IMR-90 (cell line): ENCODE measurements around the gene ANKRD10. TPM values are rescaled to one million over a fixed set of nuclear protein-coding genes. Genes with fewer than 3 reads are reported as not detected.

Experiments used
- ATAC-seq: fragments of 200-7000 bp; cut with Tn5 transposase; 2 replicates; pipeline ENCODE4 v1.9.1; 2020; ENCODE audit warnings: low read depth, mild to moderate bottlenecking, moderate library complexity
- BruUV-seq: library from RNA; stranded (reverse); fragments of 400-500 nt; replicated peaks from 2 replicates; lab custom pipeline; 2021; lab: Mats Ljungman, UMichigan
- CTCF ChIA-PET: fragments of 300-600 bp; formaldehyde crosslinking; extraction: SDS; loops from one replicate; lab custom pipeline; 2021; ENCODE audit warnings: antibody characterized with exemption; lab: Yijun Ruan, JAX
- POLR2A ChIA-PET: fragments of 300-600 bp; sonication (Branson Sonifier 250); formaldehyde crosslinking; loops from one replicate; lab custom pipeline; 2022; ENCODE audit warnings: antibody characterized with exemption; ENCODE audit not compliant: unreplicated experiment; lab: Charles Lee
- DNase-seq: peaks from one replicate; pipeline ENCODE4 v3.0.0; 2013
- H2AFZ ChIP-seq: replicated peaks from 2 replicates; pipeline ENCODE3; 2013; ENCODE audit warnings: low read length, mild to moderate bottlenecking; ENCODE audit not compliant: poor library complexity
- H2AK5ac ChIP-seq: 2 replicates; pipeline ENCODE4 v1.6.1; 2013; ENCODE audit warnings: low read depth, low read length, inconsistent platforms
- H2AK9ac ChIP-seq: replicated peaks from 2 replicates; pipeline ENCODE3; 2013; ENCODE audit warnings: mild to moderate bottlenecking, low read depth, low read length, moderate library complexity; ENCODE audit not compliant: poor library complexity
- H2BK120ac ChIP-seq: 2 replicates; pipeline ENCODE4 v1.6.1; 2013; ENCODE audit warnings: low read depth, low read length, inconsistent platforms
- H2BK15ac ChIP-seq: 3 replicates; pipeline ENCODE4 v1.6.1; 2013; ENCODE audit warnings: low read depth, low read length, inconsistent platforms
- H2BK20ac ChIP-seq: 2 replicates; pipeline ENCODE4 v1.6.1; 2013; ENCODE audit warnings: low read depth, mild to moderate bottlenecking, inconsistent platforms, low read length, moderate library complexity
- H2BK5ac ChIP-seq: 2 replicates; pipeline ENCODE4 v1.6.1; 2013; ENCODE audit warnings: mild to moderate bottlenecking, low read depth, low read length, inconsistent platforms; ENCODE audit not compliant: poor library complexity, severe bottlenecking
- H3K14ac ChIP-seq: replicated peaks from 2 replicates; pipeline ENCODE4 v1.6.1; 2013; ENCODE audit warnings: low read depth, low read length, inconsistent platforms
- H3K18ac ChIP-seq: 2 replicates; pipeline ENCODE4 v1.6.1; 2013; ENCODE audit warnings: low read depth, low read length, control low read depth
- H3K23ac ChIP-seq: 2 replicates; pipeline ENCODE4 v1.6.1; 2013; ENCODE audit warnings: low read depth, low read length, inconsistent platforms
- H3K27ac ChIP-seq: 2 replicates; pipeline ENCODE4 v1.5.1; 2013; ENCODE audit warnings: mild to moderate bottlenecking, control low read depth, low read length; ENCODE audit not compliant: insufficient read depth
- H3K27me3 ChIP-seq: 2 replicates; pipeline ENCODE4 v1.6.1; 2013; ENCODE audit warnings: low read length; ENCODE audit not compliant: control insufficient read depth, insufficient read depth
- H3K36me3 ChIP-seq: 2 replicates; pipeline ENCODE4 v1.6.1; 2013; ENCODE audit warnings: low read length, mixed read lengths; ENCODE audit not compliant: control insufficient read depth, insufficient read depth
- H3K4ac ChIP-seq: 2 replicates; pipeline ENCODE4 v1.6.1; 2013; ENCODE audit warnings: low read depth, low read length, inconsistent platforms
- H3K4me1 ChIP-seq: 2 replicates; pipeline ENCODE4 v1.6.1; 2013; ENCODE audit warnings: low read length, mixed read lengths; ENCODE audit not compliant: control insufficient read depth, insufficient read depth
- H3K4me2 ChIP-seq: 2 replicates; pipeline ENCODE4 v1.6.1; 2013; ENCODE audit warnings: low read depth, mild to moderate bottlenecking, control low read depth, low read length, moderate library complexity
- H3K4me3 ChIP-seq: 2 replicates; pipeline ENCODE4 v1.5.1; 2013; ENCODE audit warnings: low read depth, mild to moderate bottlenecking, control low read depth, low read length, moderate library complexity; ENCODE audit not compliant: insufficient read depth
- H3K56ac ChIP-seq: 2 replicates; pipeline ENCODE4 v1.6.1; 2013; ENCODE audit warnings: low read length, inconsistent platforms; ENCODE audit not compliant: insufficient read depth; ENCODE audit errors: extremely low read depth
- H3K79me1 ChIP-seq, 2 experiments: 2 replicates each; pipeline ENCODE4 v1.6.1; 2013; ENCODE audit warnings: low read length in 2 of 2, inconsistent platforms in 1 of 2, low read depth in 1 of 2
- H3K9ac ChIP-seq: 2 replicates; pipeline ENCODE4 v1.6.1; 2013; ENCODE audit warnings: low read depth, low read length, control low read depth
- H3K9me1 ChIP-seq: 2 replicates; pipeline ENCODE4 v1.6.1; 2013; ENCODE audit warnings: low read length, inconsistent platforms; ENCODE audit not compliant: insufficient read depth
- H3K9me3 ChIP-seq: 2 replicates; pipeline ENCODE4 v1.6.1; 2013; ENCODE audit warnings: low read length; ENCODE audit not compliant: control insufficient read depth, insufficient read depth
- H4K20me1 ChIP-seq: 2 replicates; pipeline ENCODE4 v1.6.1; 2013; ENCODE audit warnings: low read length, inconsistent platforms; ENCODE audit not compliant: insufficient read depth
- H4K5ac ChIP-seq: 2 replicates; pipeline ENCODE4 v1.6.1; 2013; ENCODE audit warnings: mild to moderate bottlenecking, low read depth, low read length, control low read depth
- H4K8ac ChIP-seq, 2 experiments: 2 replicates each; pipeline ENCODE4 v1.6.1; 2013; ENCODE audit warnings: low read depth in 2 of 2, low read length in 2 of 2, control low read depth in 1 of 2, inconsistent platforms in 1 of 2
- H4K91ac ChIP-seq: 2 replicates; pipeline ENCODE4 v1.6.1; 2013; ENCODE audit warnings: low read depth, low read length, inconsistent platforms; ENCODE audit not compliant: insufficient read depth
- BHLHE40 ChIP-seq: fragments of 150-350 bp; IDR thresholded peaks from 2 replicates; pipeline ENCODE4 v1.6.1; 2016; ENCODE audit warnings: mild to moderate bottlenecking, low read depth, low read length
- CEBPB ChIP-seq: IDR thresholded peaks from 2 replicates; pipeline ENCODE4 v1.6.1; 2012; ENCODE audit warnings: low read depth, low read length, improper control_type of control experiment
- CHD1 ChIP-seq: IDR thresholded peaks from 2 replicates; pipeline ENCODE4 v1.6.1; 2012; ENCODE audit warnings: low read depth, low read length, improper control_type of control experiment
- ELK1 ChIP-seq: fragments of 150-350 bp; IDR thresholded peaks from 2 replicates; pipeline ENCODE4 v1.6.1; 2016; ENCODE audit warnings: low read depth, mild to moderate bottlenecking, low read length, moderate library complexity, borderline replicate concordance
- FOS ChIP-seq: fragments of 150-350 bp; IDR thresholded peaks from 2 replicates; pipeline ENCODE4 v1.6.1; 2016; ENCODE audit warnings: low read depth, low read length
- MAFK ChIP-seq: IDR thresholded peaks from 2 replicates; pipeline ENCODE4 v1.6.1; 2012; ENCODE audit warnings: low read depth, low read length, improper control_type of control experiment
- MAZ ChIP-seq: IDR thresholded peaks from 2 replicates; pipeline ENCODE4 v1.6.1; 2012; ENCODE audit warnings: low read depth, mild to moderate bottlenecking, low read length, improper control_type of control experiment, moderate library complexity, borderline replicate concordance
- MXI1 ChIP-seq: IDR thresholded peaks from 2 replicates; pipeline ENCODE4 v1.6.1; 2012; ENCODE audit warnings: low read depth, mild to moderate bottlenecking, low read length, moderate library complexity, borderline replicate concordance
- NFE2L2 ChIP-seq: fragments of 150-350 bp; IDR thresholded peaks from 2 replicates; pipeline ENCODE4 v1.6.1; 2016; ENCODE audit warnings: low read depth, mild to moderate bottlenecking, low read length
- POLR2A ChIP-seq: IDR thresholded peaks from 2 replicates; pipeline ENCODE4 v1.6.1; 2012; ENCODE audit warnings: mild to moderate bottlenecking, low read depth, low read length
- RAD21 ChIP-seq: IDR thresholded peaks from 2 replicates; pipeline ENCODE4 v1.6.1; 2012; ENCODE audit warnings: low read length, improper control_type of control experiment
- RCOR1 ChIP-seq: IDR thresholded peaks from 2 replicates; pipeline ENCODE4 v1.6.1; 2012; ENCODE audit warnings: mild to moderate bottlenecking, low read length, improper control_type of control experiment; ENCODE audit not compliant: insufficient replicate concordance
- RFX5 ChIP-seq: IDR thresholded peaks from 2 replicates; pipeline ENCODE4 v1.8.0; 2012; ENCODE audit warnings: low read depth, mild to moderate bottlenecking, low read length, moderate library complexity
- SMC3 ChIP-seq: fragments of 150-350 bp; IDR thresholded peaks from 2 replicates; pipeline ENCODE4 v1.6.1; 2016; ENCODE audit warnings: low read depth, mild to moderate bottlenecking, antibody characterized with exemption, low read length, moderate library complexity
- USF2 ChIP-seq: fragments of 150-350 bp; IDR thresholded peaks from 2 replicates; pipeline ENCODE4 v1.6.1; 2017; ENCODE audit warnings: mild to moderate bottlenecking, antibody characterized with exemption, low read length, low read depth
- WGBS, 2 experiments: methylation state at CpG; one replicate each; pipeline versions ENCODE4 v1.1.5 to v1.1.7; 2013; ENCODE audit warnings: missing lambda C conversion rate in 2 of 2; ENCODE audit not compliant: insufficient read length in 1 of 2; ENCODE audit errors: extremely low coverage in 2 of 2; 5-methylcytosine and 5-hydroxymethylcytosine counted together
- dilution Hi-C: fragments of 300-500 bp; cut with HindIII; formaldehyde crosslinking; loops from one replicate; pipeline ENCODE4 v1.14.3; 2018; ENCODE audit warnings: low sequenced_read_pairs; ENCODE audit not compliant: unreplicated experiment
- in situ Hi-C: fragments of 300-500 bp; cut with MboI; formaldehyde crosslinking; loops from 3 replicates; pipeline ENCODE4 v1.14.3; 2019; ENCODE audit warnings: low sequenced_read_pairs, inconsistent platforms, mixed read lengths
- intact Hi-C: fragments of 100-400 bp; cut with micrococcal nuclease; formaldehyde crosslinking; loops from 2 replicates; pipeline ENCODE4 v1.10.0; 2022
- polyA plus RNA-seq, 3 experiments: library from polyadenylated mRNA; depleted of rRNA; stranded (reverse); fragments of >200 nt; gene quantifications; 2 replicates each; pipeline ENCODE4 v1.2.3, GENCODE V29; 2012; ENCODE audit warnings: low replicate concordance in 1 of 3
- total RNA-seq: library from RNA; depleted of rRNA; stranded (reverse); fragments of >200 nt; gene quantifications from 2 replicates; pipeline ENCODE4 v1.2.3, GENCODE V29; 2012
- TF ChIP-seq, protein P1 (sequence below): conservative IDR thresholded peaks from 2 replicates; pipeline ENCODE4 v1.5.1; 2012; ENCODE audit warnings: mild to moderate bottlenecking, low read depth, low read length, improper control_type of control experiment

ANKRD10 gene
- total and polyA plus RNA-seq, 2 of the 4 experiments (the other 2 are of a cell fraction) = 18.3 to 31.1 TPM

DNA sequence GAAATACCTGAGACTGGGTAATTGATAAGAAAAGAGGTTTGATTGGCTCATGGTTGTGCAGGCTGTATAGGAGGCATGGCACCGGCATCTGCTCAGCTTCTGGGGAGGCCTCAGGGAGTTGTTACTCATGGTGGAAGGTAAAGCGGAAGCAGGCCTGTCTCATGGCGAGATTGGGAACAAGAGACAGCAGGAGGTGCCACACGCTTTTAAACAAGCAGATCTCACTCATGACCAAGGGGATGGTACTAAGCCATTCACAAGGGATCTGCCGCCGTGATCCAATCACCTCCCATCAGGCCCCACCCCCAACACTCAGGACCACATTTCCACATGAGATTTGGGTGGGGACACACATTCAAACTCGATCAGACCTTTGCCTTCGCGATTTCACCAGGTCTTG lies 86.2 kb downstream of the ANKRD10 start:
- H2BK20ac ChIP-seq = no peak overlapping the region
- ATAC-seq = no peak
- H3K14ac ChIP-seq = no peak overlapping the region
- H4K20me1 ChIP-seq = no peaks in the 10 kb centered on the region
- no peak overlapping the region for H2AK9ac ChIP-seq
- no peak overlapping the region for H3K4ac ChIP-seq
- no peak overlapping the region for H2AFZ ChIP-seq
- no peak overlapping the region for H3K23ac ChIP-seq
- intact Hi-C loops (no loop called here), dilution Hi-C loops (no loop called here), in situ Hi-C loops (no loop called here)
- peaks cover 35% of the 10 kb centered on the region for H3K27me3 ChIP-seq
- H3K79me1 ChIP-seq = no peaks in the 10 kb centered on the region
- H3K9me3 ChIP-seq = no peaks in the 10 kb centered on the region
- POLR2A ChIA-PET = no interaction called here
- H2BK120ac ChIP-seq = no peak overlapping the region
- H3K9me1 ChIP-seq = no peaks in the 10 kb centered on the region
- no peaks in the 10 kb centered on the region for H3K4me1 ChIP-seq
- no TSS peak for BruUV-seq
- no peak overlapping the region for H3K9ac ChIP-seq
- no peak overlapping the region for H3K27ac ChIP-seq
- no peak overlapping the region for H3K4me3 ChIP-seq
- no peak overlapping the region for H4K91ac ChIP-seq
- TF ChIP-seq SMC3 = no peak
- TF ChIP-seq MAFK = no peak
- TF ChIP-seq FOS = no peak
- no peak for TF ChIP-seq NFE2L2
- TF ChIP-seq ELK1 = no peak
- no peak for TF ChIP-seq RCOR1
- TF ChIP-seq RFX5 = no peak
- no peak for TF ChIP-seq BHLHE40
- no peak for TF ChIP-seq CHD1
- TF ChIP-seq, protein P1, sequence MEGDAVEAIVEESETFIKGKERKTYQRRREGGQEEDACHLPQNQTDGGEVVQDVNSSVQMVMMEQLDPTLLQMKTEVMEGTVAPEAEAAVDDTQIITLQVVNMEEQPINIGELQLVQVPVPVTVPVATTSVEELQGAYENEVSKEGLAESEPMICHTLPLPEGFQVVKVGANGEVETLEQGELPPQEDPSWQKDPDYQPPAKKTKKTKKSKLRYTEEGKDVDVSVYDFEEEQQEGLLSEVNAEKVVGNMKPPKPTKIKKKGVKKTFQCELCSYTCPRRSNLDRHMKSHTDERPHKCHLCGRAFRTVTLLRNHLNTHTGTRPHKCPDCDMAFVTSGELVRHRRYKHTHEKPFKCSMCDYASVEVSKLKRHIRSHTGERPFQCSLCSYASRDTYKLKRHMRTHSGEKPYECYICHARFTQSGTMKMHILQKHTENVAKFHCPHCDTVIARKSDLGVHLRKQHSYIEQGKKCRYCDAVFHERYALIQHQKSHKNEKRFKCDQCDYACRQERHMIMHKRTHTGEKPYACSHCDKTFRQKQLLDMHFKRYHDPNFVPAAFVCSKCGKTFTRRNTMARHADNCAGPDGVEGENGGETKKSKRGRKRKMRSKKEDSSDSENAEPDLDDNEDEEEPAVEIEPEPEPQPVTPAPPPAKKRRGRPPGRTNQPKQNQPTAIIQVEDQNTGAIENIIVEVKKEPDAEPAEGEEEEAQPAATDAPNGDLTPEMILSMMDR = no peak
- TF ChIP-seq MXI1 = no peak
- TF ChIP-seq RAD21 = no peak
- no peak for TF ChIP-seq MAZ
- no peak for TF ChIP-seq POLR2A
- TF ChIP-seq CEBPB = no peak
- no peak for TF ChIP-seq USF2
- no peaks in the 10 kb centered on the region for H3K36me3 ChIP-seq
- no peak overlapping the region for H3K4me2 ChIP-seq
- H3K18ac ChIP-seq = no peak overlapping the region
- no peak overlapping the region for H4K5ac ChIP-seq
- no peak overlapping the region for H4K8ac ChIP-seq
- WGBS, 2 experiments = no CpG with 5 or more reads among the region's 9 CpGs
- CTCF ChIA-PET = no interaction called here
- H2BK15ac ChIP-seq = no peak overlapping the region
- H3K56ac ChIP-seq = no peak overlapping the region
- no peak overlapping the region for H2BK5ac ChIP-seq
- no peak overlapping the region for H2AK5ac ChIP-seq
- DNase-seq = no peak
